PC-9 (cell line): Measurements from ENCODE around the gene NUDC. TPM values are rescaled to one million over a fixed set of nuclear protein-coding genes. Genes with fewer than 3 reads are reported as not detected.

Experiments used
- BruUV-seq: library from RNA; stranded (reverse); fragments of 400-500 nt; replicated peaks from 2 replicates; lab custom pipeline; 2021; lab: Mats Ljungman, UMichigan
- CTCF ChIA-PET: fragments of 300-600 bp; sonication (Branson Sonifier 250); formaldehyde crosslinking; loops from one replicate; lab custom pipeline; 2022; ENCODE audit warnings: antibody characterized with exemption; lab: Charles Lee
- POLR2A ChIA-PET: fragments of 300-600 bp; sonication (Branson Sonifier 250); formaldehyde crosslinking; loops from one replicate; lab custom pipeline; 2022; ENCODE audit warnings: antibody characterized with exemption; ENCODE audit not compliant: unreplicated experiment; lab: Charles Lee
- DNase-seq, 2 experiments: peaks; one replicate each; pipeline versions ENCODE4 v3.0.0 to v3.0.0-alpha.2; 2015 to 2022; ENCODE audit warnings: mixed read lengths in 1 of 2
- H2AFZ ChIP-seq: fragments of 200-600 bp; sonication (generic); 2 replicates; pipeline ENCODE4 v1.8.1; 2017; ENCODE audit warnings: antibody characterized with exemption
- H3F3A ChIP-seq: fragments of 200-600 bp; sonication (generic); 2 replicates; pipeline ENCODE4 v1.8.1; 2017; ENCODE audit warnings: antibody characterized with exemption, mild to moderate bottlenecking, low read depth; ENCODE audit not compliant: insufficient read depth
- H3K27ac ChIP-seq: fragments of 200-600 bp; sonication (generic); 2 replicates; pipeline ENCODE4 v1.6.1; 2016; ENCODE audit warnings: mixed run types
- H3K27me3 ChIP-seq: fragments of 200-600 bp; sonication (generic); 2 replicates; pipeline ENCODE4 v1.6.1; 2016; ENCODE audit warnings: low read depth, mixed run types; ENCODE audit not compliant: insufficient read depth
- H3K36me3 ChIP-seq: fragments of 200-600 bp; sonication (generic); 2 replicates; pipeline ENCODE4 v1.6.1; 2016; ENCODE audit warnings: low read depth, mixed run types
- H3K4me1 ChIP-seq: fragments of 200-600 bp; sonication (generic); replicated peaks from 2 replicates; pipeline ENCODE4 v1.6.1; 2016; ENCODE audit warnings: mixed run types; ENCODE audit not compliant: insufficient read depth
- H3K4me2 ChIP-seq: fragments of 200-600 bp; sonication (generic); 2 replicates; pipeline ENCODE4 v1.6.1; 2017; ENCODE audit warnings: mixed run types
- H3K4me3 ChIP-seq: fragments of 200-600 bp; sonication (generic); 2 replicates; pipeline ENCODE4 v1.6.1; 2016; ENCODE audit warnings: mixed run types
- H3K79me2 ChIP-seq: fragments of 200-600 bp; sonication (generic); 2 replicates; pipeline ENCODE4 v1.6.1; 2017; ENCODE audit warnings: low read depth, mixed run types
- H3K9me2 ChIP-seq: fragments of 200-600 bp; sonication (generic); 2 replicates; pipeline ENCODE4 v1.8.1; 2017; ENCODE audit warnings: mild to moderate bottlenecking; ENCODE audit not compliant: insufficient read depth
- H3K9me3 ChIP-seq: fragments of 200-600 bp; sonication (generic); 2 replicates; pipeline ENCODE4 v1.8.1; 2016; ENCODE audit warnings: low read depth; ENCODE audit not compliant: insufficient read depth
- H4K20me1 ChIP-seq: fragments of 200-600 bp; sonication (generic); 2 replicates; pipeline ENCODE4 v1.8.1; 2017; ENCODE audit not compliant: insufficient read depth
- CTCF ChIP-seq: fragments of 200-600 bp; sonication (generic); conservative IDR thresholded peaks from 2 replicates; pipeline ENCODE4 v1.6.1; 2017; ENCODE audit warnings: mixed run types, antibody characterized with exemption, mild to moderate bottlenecking, moderate library complexity
- EZH2 ChIP-seq: fragments of 200-600 bp; sonication (generic); IDR thresholded peaks from 2 replicates; pipeline ENCODE4 v1.8.0; 2017; ENCODE audit warnings: antibody characterized with exemption, low read depth
- intact Hi-C: fragments of 100-400 bp; cut with micrococcal nuclease; formaldehyde crosslinking; loops from one replicate; pipeline ENCODE4 v1.10.0; 2022; ENCODE audit not compliant: unreplicated experiment
- total RNA-seq: library from RNA; stranded (reverse); gene quantifications from 2 replicates; pipeline ENCODE4 v1.2.3, GENCODE V29; 2021

NUDC gene
- total RNA-seq, 1 experiment from 2014 or later: 104 TPM

DNA sequence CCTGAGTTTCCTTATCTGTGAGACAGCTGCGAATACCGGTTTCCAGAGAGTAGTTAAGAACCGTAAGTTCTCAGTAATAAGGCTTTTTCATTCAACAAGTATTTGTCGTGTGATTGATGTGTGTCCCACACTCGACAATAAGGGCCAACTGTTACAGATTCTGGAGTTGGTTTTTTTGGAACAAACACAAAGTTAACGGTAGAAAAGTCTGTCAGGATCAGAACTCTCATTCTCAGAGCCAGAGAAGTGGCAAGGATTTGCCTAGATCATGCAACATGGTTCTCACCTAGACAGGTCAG is 837 bp downstream of the NUDC start:
- no peaks in the 10 kb centered on the region for H3K27me3 ChIP-seq
- TF ChIP-seq CTCF (no peak), EZH2 (no peak)
- TSS peak; percentile 57 for BruUV-seq
- ChIA-PET CTCF (no interaction called here), POLR2A (no interaction called here)
- H3K9me2 ChIP-seq: no peaks in the 10 kb centered on the region
- peaks cover 12% of the 10 kb centered on the region for H3K4me1 ChIP-seq
- H3K9me3 ChIP-seq: no peaks in the 10 kb centered on the region
- H3K27ac ChIP-seq: peak overlapping the region; percentile 53; the same call in 1 of the 2 replicates
- H3K4me3 ChIP-seq: peak overlapping the region; percentile 73
- peak overlapping the region; percentile 82 for H3K4me2 ChIP-seq
- H3F3A ChIP-seq: no peaks in the 10 kb centered on the region
- peaks cover 42% of the 10 kb centered on the region for H3K79me2 ChIP-seq
- no peak for DNase-seq
- peaks cover 20% of the 10 kb centered on the region for H4K20me1 ChIP-seq
- peaks cover 14% of the 10 kb centered on the region; the same call in 1 of the 2 replicates for H3K36me3 ChIP-seq
- intact Hi-C loops: no loop called here
- no peak overlapping the region; the same call in 1 of the 2 replicates for H2AFZ ChIP-seq

- CTCF ChIA-PET: no interaction called here
- H3K4me2 ChIP-seq: peak overlapping the region; percentile 82
- POLR2A ChIA-PET: no interaction called here
- TF ChIP-seq CTCF: no peak
- no peak for TF ChIP-seq EZH2
- H3K79me2 ChIP-seq: peaks cover 42% of the 10 kb centered on the region
- H3K27me3 ChIP-seq: no peaks in the 10 kb centered on the region
- H3K27ac ChIP-seq: no peak overlapping the region
- peaks cover 20% of the 10 kb centered on the region for H4K20me1 ChIP-seq
- peaks cover 14% of the 10 kb centered on the region; the same call in 1 of the 2 replicates for H3K36me3 ChIP-seq
- intact Hi-C loops: no loop called here
- H3K4me3 ChIP-seq: peak overlapping the region; percentile 73; the same call in 1 of the 2 replicates
- no peaks in the 10 kb centered on the region for H3K9me2 ChIP-seq
- no peaks in the 10 kb centered on the region for H3F3A ChIP-seq
- peaks cover 12% of the 10 kb centered on the region for H3K4me1 ChIP-seq
- DNase-seq: peak in 1 of 2 experiments; percentile 52
- BruUV-seq: no TSS peak
- H2AFZ ChIP-seq: no peak overlapping the region
- H3K9me3 ChIP-seq: no peaks in the 10 kb centered on the region
Observed at GRCh38 chr1:26922901-26923300, 1.4 kb downstream of the NUDC start.

DNA sequence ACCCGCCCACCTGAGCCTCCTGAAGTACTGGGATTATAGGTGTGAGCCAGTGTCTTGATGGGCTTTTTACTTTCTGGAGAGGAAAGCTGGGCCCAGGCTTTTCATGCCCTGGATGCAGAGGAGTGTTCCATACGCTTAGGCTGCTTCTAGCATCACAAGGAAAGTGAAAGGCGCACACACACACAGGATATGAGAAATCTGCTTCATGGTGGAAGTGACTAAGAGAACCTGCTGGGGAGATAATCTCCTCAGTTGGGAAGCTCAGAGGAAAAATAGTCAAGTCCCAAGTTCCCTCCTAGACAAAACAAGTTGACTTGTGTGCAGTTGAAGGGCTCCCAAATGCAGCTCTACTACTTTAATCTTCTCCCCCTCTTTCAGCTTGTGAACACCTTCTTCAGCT is 2.2 kb downstream of the NUDC start:
- CTCF ChIA-PET: interaction anchor here (0.6 kb wide), 1 partner anchor 109 kb away, joined by 3 read pairs; no protein-coding TSS in a partner anchor
- DNase-seq: no peak
- POLR2A ChIA-PET: no interaction called here

More for the DNA sequence above, 2.2 kb downstream of the NUDC start:
- H4K20me1 ChIP-seq: peaks cover 20% of the 10 kb centered on the region
- H3K79me2 ChIP-seq: peaks cover 44% of the 10 kb centered on the region
- intact Hi-C loops: no loop called here
- H3K4me2 ChIP-seq: peak overlapping the region; percentile 82; the same call in 1 of the 2 replicates
- H3K27ac ChIP-seq: no peak overlapping the region
- peaks cover 12% of the 10 kb centered on the region for H3K4me1 ChIP-seq
- H3K9me3 ChIP-seq: no peaks in the 10 kb centered on the region
- no peaks in the 10 kb centered on the region for H3K9me2 ChIP-seq
- H3K27me3 ChIP-seq: no peaks in the 10 kb centered on the region
- no peak overlapping the region for H2AFZ ChIP-seq
- H3F3A ChIP-seq: no peaks in the 10 kb centered on the region
- no peak for TF ChIP-seq CTCF
- no peak for TF ChIP-seq EZH2
- no peak overlapping the region for H3K4me3 ChIP-seq
- no TSS peak for BruUV-seq
- H3K36me3 ChIP-seq: peaks cover 19% of the 10 kb centered on the region; the same call in 1 of the 2 replicates
